GM12878 (cell line): Measurements from ENCODE around the gene BBX. TPM values are rescaled to one million over a fixed set of nuclear protein-coding genes. Genes with fewer than 3 reads are reported as not detected.

ENCODE experiments used
- ATAC-seq: fragments of 200-7000 bp; cut with Tn5 transposase; 3 replicates; pipeline ENCODE4 v1.9.1; 2020; ENCODE audit warnings: mild to moderate bottlenecking, moderate library complexity
- BruUV-seq: library from RNA; stranded (reverse); fragments of 400-500 nt; replicated peaks from 2 replicates; lab custom pipeline; 2021; lab: Mats Ljungman, UMichigan
- CTCF ChIA-PET: fragments of 300-600 bp; sonication (Branson Sonifier 250); formaldehyde crosslinking; extraction: SDS; loops from one replicate; lab custom pipeline; 2021; ENCODE audit warnings: inconsistent platforms; lab: Yijun Ruan, JAX
- POLR2A ChIA-PET: fragments of 350-600 bp; formaldehyde crosslinking; extraction: SDS; loops from one replicate; lab custom pipeline; 2021; ENCODE audit warnings: inconsistent platforms; lab: Charles Lee
- RAD21 ChIA-PET: fragments of 300-600 bp; sonication (Branson Sonifier 250); formaldehyde crosslinking; loops from one replicate; lab custom pipeline; 2023; ENCODE audit warnings: antibody characterized with exemption; ENCODE audit not compliant: unreplicated experiment; lab: Charles Lee
- SMC1A ChIA-PET: fragments of 300-600 bp; sonication (Branson Sonifier 250); formaldehyde crosslinking; loops from one replicate; lab custom pipeline; 2023; ENCODE audit not compliant: unreplicated experiment, uncharacterized antibody; lab: Charles Lee
- DNase-seq: peaks from one replicate; pipeline ENCODE4 v3.0.0-alpha.2; 2011; ENCODE audit warnings: low read depth, low spot score
- FAIRE-seq: peaks from 3 replicates; lab custom pipeline; 2011; peaks lifted over from hg19 to GRCh38; lab: Jason Lieb, UNC
- H2AFZ ChIP-seq: 2 replicates; pipeline ENCODE4 v1.6.0; 2011; ENCODE audit warnings: low read depth, low read length, control low read depth; ENCODE audit not compliant: control insufficient read depth
- H3K27ac ChIP-seq: 2 replicates; pipeline ENCODE4 v1.5.1; 2011; ENCODE audit warnings: control low read depth; ENCODE audit not compliant: control insufficient read depth, insufficient read depth
- H3K27me3 ChIP-seq, 2 experiments: replicated peaks in 1 of 2; 2 replicates each; pipeline versions ENCODE4 v1.6.0 to v1.6.1; 2011; ENCODE audit warnings: low read length in 1 of 2; ENCODE audit not compliant: control insufficient read depth in 2 of 2, insufficient read depth in 2 of 2
- H3K36me3 ChIP-seq, 2 experiments: 2 replicates each; pipeline ENCODE4 v1.5.1; 2011; ENCODE audit warnings: low read length in 1 of 2; ENCODE audit not compliant: control insufficient read depth in 2 of 2, insufficient read depth in 2 of 2
- H3K4me1 ChIP-seq: 2 replicates; pipeline ENCODE4 v1.6.1; 2011; ENCODE audit warnings: mild to moderate bottlenecking, low read length, moderate library complexity, mixed read lengths; ENCODE audit not compliant: control insufficient read depth, insufficient read depth
- H3K4me2 ChIP-seq: 2 replicates; pipeline ENCODE4 v1.6.0; 2011; ENCODE audit warnings: control low read depth; ENCODE audit not compliant: control insufficient read depth, insufficient read depth
- H3K4me3 ChIP-seq: fragments of 200-600 bp; sonication (generic); 2 replicates; pipeline ENCODE4 v1.5.1; 2016
- H3K79me2 ChIP-seq: 2 replicates; pipeline ENCODE4 v1.6.0; 2011; ENCODE audit warnings: low read length; ENCODE audit not compliant: control insufficient read depth, insufficient read depth
- H3K9ac ChIP-seq: 2 replicates; pipeline ENCODE4 v1.8.0; 2011; ENCODE audit warnings: low read length, control low read depth, mixed read lengths; ENCODE audit not compliant: control insufficient read depth, insufficient read depth
- H3K9me3 ChIP-seq: replicated peaks from 3 replicates; pipeline ENCODE4 v1.5.1; 2011; ENCODE audit warnings: mild to moderate bottlenecking, low read length; ENCODE audit not compliant: control insufficient read depth, insufficient read depth
- H4K20me1 ChIP-seq: 2 replicates; pipeline ENCODE4 v1.6.0; 2011; ENCODE audit not compliant: control insufficient read depth, insufficient read depth
- BMI1 ChIP-seq: fragments of 450-650 bp; IDR thresholded peaks from 2 replicates; pipeline ENCODE4 v1.6.1; 2016; ENCODE audit warnings: mild to moderate bottlenecking, moderate library complexity, borderline replicate concordance
- CREB1 ChIP-seq: IDR thresholded peaks from 2 replicates; pipeline ENCODE4 v1.6.1; 2012; ENCODE audit warnings: low read depth, mild to moderate bottlenecking, inconsistent platforms
- CUX1 ChIP-seq: IDR thresholded peaks from 2 replicates; pipeline ENCODE4 v1.6.1; 2012; ENCODE audit warnings: improper control_type of control experiment, low read depth, low read length; ENCODE audit not compliant: insufficient replicate concordance
- E2F8 ChIP-seq: fragments of 450-650 bp; IDR thresholded peaks from 2 replicates; pipeline ENCODE4 v1.6.1; 2018; ENCODE audit warnings: mild to moderate bottlenecking, low read depth, moderate library complexity; ENCODE audit not compliant: partially characterized antibody
- GATAD2B ChIP-seq: fragments of 450-650 bp; conservative IDR thresholded peaks from 2 replicates; pipeline ENCODE4 v1.6.1; 2017; ENCODE audit warnings: low read depth, mild to moderate bottlenecking, moderate library complexity
- IRF5 ChIP-seq: fragments of 450-650 bp; IDR thresholded peaks from 2 replicates; pipeline ENCODE4 v1.6.1; 2017; ENCODE audit warnings: borderline replicate concordance
- STAT1 ChIP-seq: fragments of 450-650 bp; conservative IDR thresholded peaks from 2 replicates; pipeline ENCODE4 v1.6.1; 2014; ENCODE audit warnings: antibody characterized with exemption, mild to moderate bottlenecking
- SUPT20H ChIP-seq: IDR thresholded peaks from 2 replicates; pipeline ENCODE4 v1.6.1; 2011; ENCODE audit warnings: low read depth, mild to moderate bottlenecking, low read length, moderate library complexity, borderline replicate concordance; ENCODE audit not compliant: control insufficient read depth
- ZNF687 ChIP-seq: fragments of 450-650 bp; IDR thresholded peaks from 2 replicates; pipeline ENCODE4 v1.6.1; 2017; ENCODE audit warnings: mild to moderate bottlenecking, moderate library complexity
- WGBS: methylation state at CpG from one replicate; pipeline ENCODE4 v1.1.6; 2016; ENCODE audit warnings: low lambda C conversion rate; ENCODE audit not compliant: insufficient replicate concordance, insufficient coverage; ENCODE audit errors: missing lambda C conversion rate; 5-methylcytosine and 5-hydroxymethylcytosine counted together
- in situ Hi-C: fragments of 300-500 bp; cut with MboI; formaldehyde crosslinking; loops from 9 replicates; pipeline ENCODE4 v1.14.3; 2018; ENCODE audit warnings: mixed read lengths
- intact Hi-C: fragments of 100-400 bp; cut with micrococcal nuclease; formaldehyde crosslinking; loops from one replicate; pipeline ENCODE4 v1.14.2; 2022; ENCODE audit not compliant: unreplicated experiment
- polyA plus RNA-seq, 11 experiments: library from polyadenylated mRNA; depleted of rRNA in 4 of 11; unstranded in 6 of 11; stranded (reverse) in 5 of 11; fragments of >200 nt; fragmentation: Nextera tagmentation in 4 of 11; fragmentation: Illumina TruSeq in 1 of 11; extraction: Ambion mirVana in 4 of 11; extraction: Trizol in 1 of 11; gene quantifications; 1 replicate in 1 of 11; 2 replicates in 10 of 11; pipeline versions ENCODE4 v1.2.1 to v1.2.3, GENCODE V29; 2011 to 2016; ENCODE audit warnings: inconsistent platforms in 2 of 11, missing spikeins in 2 of 11, low read depth in 1 of 11
- total RNA-seq, 4 experiments: library from RNA; depleted of rRNA in 3 of 4; stranded (reverse); fragments of >200 nt in 3 of 4; fragmentation: Illumina TruSeq in 1 of 4; extraction: Trizol in 1 of 4; gene quantifications; 2 replicates each; pipeline versions ENCODE4 v1.2.1 to v1.2.3, GENCODE V29; 2013 to 2021

The BBX gene
- total and polyA plus RNA-seq, 10 of the 15 experiments (the other 5 are each of a cell fraction or from before 2014, with no cell fraction given) = 13.3 to 38.5 (median 32.0) TPM

- ChIA-PET CTCF (interaction anchor here (1.0 to 1.3 kb wide), 4 partner anchors 8 to 46 kb away, joined by 3 to 5 read pairs (median 3); no protein-coding TSS in a partner anchor), RAD21 (interaction anchor here (1.3 kb wide), 1 partner anchor 12 kb away, joined by 6 read pairs; no protein-coding TSS in a partner anchor), SMC1A (interaction anchor here (1.3 to 1.6 kb wide), 3 partner anchors 12 to 22 kb away, joined by 3 to 10 read pairs (median 8); no protein-coding TSS in a partner anchor), POLR2A (interaction anchor here (1.2 kb wide), 1 partner anchor 20 kb away, joined by 3 read pairs; no protein-coding TSS in a partner anchor)
- H3K27me3 ChIP-seq = no peaks in the 10 kb centered on the region
- H3K79me2 ChIP-seq = peaks cover 24% of the 10 kb centered on the region
- peaks cover 15% of the 10 kb centered on the region for H3K4me1 ChIP-seq
- DNase-seq (no peak), ATAC-seq (peak; percentile 55), FAIRE-seq (no peak)
- no peak overlapping the region for H3K9ac ChIP-seq
- in situ Hi-C loops = no loop called here
- no TSS peak for BruUV-seq
- 93% methylated on average over 3 of the region's 3 CpGs for WGBS
- H3K9me3 ChIP-seq = no peaks in the 10 kb centered on the region; the same call in 2 of the 3 replicates
- H4K20me1 ChIP-seq = no peaks in the 10 kb centered on the region
- intact Hi-C loops = no loop called here
- H3K4me3 ChIP-seq = no peak overlapping the region
- peak overlapping the region; percentile 36 for H3K4me2 ChIP-seq
- no peaks in the 10 kb centered on the region for H3K36me3 ChIP-seq
- no peak overlapping the region for H2AFZ ChIP-seq
- H3K27ac ChIP-seq = no peak overlapping the region
- TF ChIP-seq IRF5 = no peak
- TF ChIP-seq CUX1 = no peak
- TF ChIP-seq GATAD2B = no peak
- TF ChIP-seq STAT1 = no peak
- no peak for TF ChIP-seq E2F8
- no peak for TF ChIP-seq ZNF687
- TF ChIP-seq BMI1 = no peak
- TF ChIP-seq SUPT20H = no peak
- TF ChIP-seq CREB1 = no peak
Observed at GRCh38 chr3:107620534-107620933, 97.8 kb downstream of the BBX start.
